Measurements from ENCODE around the gene YWHAG.

DNA sequence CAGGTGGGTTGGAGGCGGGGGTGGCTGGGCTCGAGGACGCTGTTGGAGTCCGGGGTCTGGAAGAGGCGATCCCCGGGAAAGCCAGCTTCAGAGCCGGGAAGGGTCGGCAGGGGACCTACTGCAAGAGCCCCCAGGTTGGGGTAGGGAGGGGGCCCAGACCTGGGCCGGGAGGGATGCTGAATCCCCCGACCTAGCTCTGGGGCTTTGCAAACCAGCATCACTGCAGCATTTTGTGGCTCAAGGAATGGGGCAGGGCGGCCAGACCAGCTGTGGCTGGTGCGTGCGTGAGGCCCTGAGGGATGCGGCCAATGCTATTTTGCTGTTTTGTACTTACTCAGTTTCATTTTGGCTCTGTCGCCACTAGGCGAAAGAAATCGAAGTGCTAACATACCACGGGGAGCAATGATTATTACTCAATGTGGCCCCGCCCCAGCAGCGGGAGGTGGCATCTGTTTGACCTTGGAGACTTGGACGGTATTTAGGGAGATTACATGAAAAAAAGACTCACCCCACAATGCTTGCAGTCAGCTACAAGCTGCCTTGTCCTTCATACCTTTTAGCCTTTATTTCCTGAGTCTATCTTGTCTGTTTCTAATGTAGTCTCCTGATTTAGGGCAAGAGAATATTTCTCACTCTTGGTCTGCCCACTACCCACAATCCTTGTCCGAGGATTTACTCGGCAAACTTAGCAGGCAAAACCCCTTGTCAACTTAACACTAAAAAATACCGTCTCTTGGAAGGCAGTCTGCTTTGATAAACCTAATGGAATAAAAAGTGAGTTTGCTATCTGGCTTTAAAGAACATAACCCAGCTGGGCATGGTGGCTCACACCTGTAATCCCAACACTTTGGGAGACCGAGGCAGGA, 40.1 kb downstream of the YWHAG start:
- TF ChIP-seq TAF1 (IDR thresholded peaks at IDR 0.05; ENCODE audit: low read depth), result no peak
- peak; percentile 19; the same call in 1 of the 2 replicates for TF ChIP-seq RAD21 (IDR thresholded peaks at IDR 0.05; ENCODE audit: low read depth)
- TF ChIP-seq, protein P1, sequence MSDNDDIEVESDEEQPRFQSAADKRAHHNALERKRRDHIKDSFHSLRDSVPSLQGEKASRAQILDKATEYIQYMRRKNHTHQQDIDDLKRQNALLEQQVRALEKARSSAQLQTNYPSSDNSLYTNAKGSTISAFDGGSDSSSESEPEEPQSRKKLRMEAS (IDR thresholded peaks at IDR 0.05), result 0 out of 2 replicates have a peak, but pooled peaks have one; percentile 24
- TF ChIP-seq CEBPB (IDR thresholded peaks at IDR 0.05), result peak; percentile 84
- TF ChIP-seq, protein P2, sequence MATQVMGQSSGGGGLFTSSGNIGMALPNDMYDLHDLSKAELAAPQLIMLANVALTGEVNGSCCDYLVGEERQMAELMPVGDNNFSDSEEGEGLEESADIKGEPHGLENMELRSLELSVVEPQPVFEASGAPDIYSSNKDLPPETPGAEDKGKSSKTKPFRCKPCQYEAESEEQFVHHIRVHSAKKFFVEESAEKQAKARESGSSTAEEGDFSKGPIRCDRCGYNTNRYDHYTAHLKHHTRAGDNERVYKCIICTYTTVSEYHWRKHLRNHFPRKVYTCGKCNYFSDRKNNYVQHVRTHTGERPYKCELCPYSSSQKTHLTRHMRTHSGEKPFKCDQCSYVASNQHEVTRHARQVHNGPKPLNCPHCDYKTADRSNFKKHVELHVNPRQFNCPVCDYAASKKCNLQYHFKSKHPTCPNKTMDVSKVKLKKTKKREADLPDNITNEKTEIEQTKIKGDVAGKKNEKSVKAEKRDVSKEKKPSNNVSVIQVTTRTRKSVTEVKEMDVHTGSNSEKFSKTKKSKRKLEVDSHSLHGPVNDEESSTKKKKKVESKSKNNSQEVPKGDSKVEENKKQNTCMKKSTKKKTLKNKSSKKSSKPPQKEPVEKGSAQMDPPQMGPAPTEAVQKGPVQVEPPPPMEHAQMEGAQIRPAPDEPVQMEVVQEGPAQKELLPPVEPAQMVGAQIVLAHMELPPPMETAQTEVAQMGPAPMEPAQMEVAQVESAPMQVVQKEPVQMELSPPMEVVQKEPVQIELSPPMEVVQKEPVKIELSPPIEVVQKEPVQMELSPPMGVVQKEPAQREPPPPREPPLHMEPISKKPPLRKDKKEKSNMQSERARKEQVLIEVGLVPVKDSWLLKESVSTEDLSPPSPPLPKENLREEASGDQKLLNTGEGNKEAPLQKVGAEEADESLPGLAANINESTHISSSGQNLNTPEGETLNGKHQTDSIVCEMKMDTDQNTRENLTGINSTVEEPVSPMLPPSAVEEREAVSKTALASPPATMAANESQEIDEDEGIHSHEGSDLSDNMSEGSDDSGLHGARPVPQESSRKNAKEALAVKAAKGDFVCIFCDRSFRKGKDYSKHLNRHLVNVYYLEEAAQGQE (IDR thresholded peaks at IDR 0.05; ENCODE audit: low read depth), result no peak
- TF ChIP-seq, protein P3, sequence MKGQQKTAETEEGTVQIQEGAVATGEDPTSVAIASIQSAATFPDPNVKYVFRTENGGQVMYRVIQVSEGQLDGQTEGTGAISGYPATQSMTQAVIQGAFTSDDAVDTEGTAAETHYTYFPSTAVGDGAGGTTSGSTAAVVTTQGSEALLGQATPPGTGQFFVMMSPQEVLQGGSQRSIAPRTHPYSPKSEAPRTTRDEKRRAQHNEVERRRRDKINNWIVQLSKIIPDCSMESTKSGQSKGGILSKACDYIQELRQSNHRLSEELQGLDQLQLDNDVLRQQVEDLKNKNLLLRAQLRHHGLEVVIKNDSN (IDR thresholded peaks at IDR 0.05), result no peak
- peak; percentile 39 for TF ChIP-seq NFIC (IDR thresholded peaks at IDR 0.05)
- TF ChIP-seq EP300 (IDR thresholded peaks at IDR 0.05; ENCODE audit: borderline replicate concordance), result no peak
- peak; percentile 49; the same call in 1 of the 2 replicates for TF ChIP-seq TEAD4 (IDR thresholded peaks at IDR 0.05)
